GM21529 (cell line): ENCODE results near the gene SMURF2.
"Not testable (repeated sequence)": the region's sequence is repeated elsewhere in the genome, so short reads cannot be mapped to it uniquely, and the experiment has no call there.

ENCODE experiments used
- ATAC-seq: cut with Tn5 transposase; IDR thresholded peaks from one replicate; pipeline ENCODE4 v1.9.1; 2021; ENCODE audit not compliant: unreplicated experiment

SMURF2 gene

DNA sequence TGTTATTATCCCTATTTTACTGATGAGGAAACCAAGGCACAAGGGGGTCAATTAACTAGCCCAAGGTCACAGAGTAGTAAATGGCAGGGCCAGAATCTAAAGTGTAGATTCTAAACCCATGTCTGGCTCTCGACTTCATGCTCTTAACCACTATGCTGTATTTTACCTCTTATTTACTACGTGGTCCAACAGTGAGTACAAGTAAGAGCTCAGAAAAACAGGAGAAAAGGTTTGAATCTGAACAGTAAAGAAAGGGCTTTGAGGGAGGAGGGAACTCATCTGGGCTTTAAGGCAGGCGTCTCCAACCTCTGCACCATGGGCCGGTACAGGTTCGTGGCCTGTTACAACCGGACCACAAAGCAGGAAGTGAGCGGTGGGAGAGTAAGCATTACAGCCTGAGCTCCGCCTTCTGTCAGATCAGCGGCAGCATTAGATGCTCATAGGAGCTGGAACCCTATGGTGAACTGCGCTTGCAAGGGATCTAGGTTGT, 62.9 kb downstream of the SMURF2 start:
- ATAC-seq = peak; percentile 85

DNA sequence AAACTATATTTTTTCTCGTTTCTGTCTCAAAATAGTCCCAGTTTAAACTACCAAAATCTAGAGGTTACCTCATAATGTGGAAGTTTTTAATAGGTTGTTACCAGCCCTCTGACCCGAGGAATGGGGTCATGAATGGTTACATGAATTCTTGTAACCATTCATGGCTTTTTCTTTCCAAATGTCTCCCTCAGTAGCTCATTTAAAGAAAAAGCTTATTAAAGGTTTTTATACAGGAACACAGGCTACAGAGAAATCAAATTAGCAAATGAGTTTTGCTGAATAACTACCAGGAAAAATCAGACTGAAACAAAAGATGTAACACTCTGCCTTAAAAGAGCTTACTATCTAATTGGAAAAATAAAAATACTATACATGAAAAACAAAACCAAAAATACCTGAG, 63.4 kb downstream of the SMURF2 start:
- no peak for ATAC-seq

DNA sequence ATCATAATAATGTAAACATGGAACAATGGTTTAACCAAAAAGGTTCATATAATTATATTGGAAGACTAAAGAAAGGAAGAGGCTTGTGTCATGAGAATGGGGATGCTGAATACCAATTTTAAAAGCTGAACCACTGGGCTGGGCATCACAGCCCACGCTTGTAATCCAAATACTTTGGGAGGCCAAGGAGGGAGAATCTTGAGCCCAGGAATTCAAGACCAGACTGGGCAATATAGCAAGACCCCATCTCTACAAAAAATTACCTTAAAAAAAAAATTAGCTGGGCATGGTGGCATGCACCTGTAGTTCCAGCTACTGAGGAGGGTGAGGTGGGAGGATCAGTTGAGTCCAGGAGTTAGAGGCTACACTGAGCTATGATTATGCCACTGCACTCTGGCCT, 65.1 kb downstream of the SMURF2 start:
- ATAC-seq = no peak

DNA sequence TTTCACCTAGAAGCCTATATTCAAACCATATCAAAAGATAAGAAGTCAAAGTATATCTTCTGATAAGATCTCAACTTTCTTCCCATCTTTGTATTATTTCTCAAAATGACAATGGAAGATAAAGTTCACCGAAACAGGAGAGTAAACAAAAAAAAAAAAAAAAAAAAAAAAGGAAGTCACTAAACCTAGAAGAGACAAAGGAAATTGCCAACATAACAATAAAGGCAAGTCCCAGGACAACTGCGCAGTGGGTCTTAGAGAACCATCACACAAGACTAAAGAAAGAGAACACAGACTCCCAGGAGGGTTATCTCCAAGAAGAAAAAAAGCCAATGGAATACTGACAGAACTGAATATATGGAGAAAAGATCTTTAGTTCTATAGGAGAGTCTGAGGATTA, 65.7 kb downstream of the SMURF2 start:
- ATAC-seq = no peak

DNA sequence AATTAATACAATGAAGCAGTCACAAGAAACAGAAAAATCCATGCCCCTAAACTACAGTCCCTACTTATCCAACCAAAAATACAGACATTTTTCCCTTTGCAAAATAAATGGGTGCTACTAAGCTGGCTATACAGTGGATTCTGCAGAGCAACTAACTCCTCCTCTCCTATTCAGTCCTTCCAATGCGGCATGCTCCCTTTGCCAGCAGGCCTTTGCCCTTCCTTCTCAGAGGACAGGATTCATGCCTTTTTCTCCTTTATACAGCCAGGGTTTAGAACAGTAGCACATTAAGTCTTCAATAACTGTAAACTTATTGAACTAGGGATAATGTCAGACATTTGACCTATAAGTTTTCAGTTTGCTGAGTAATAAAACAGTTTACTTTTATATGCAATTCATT, 70.2 kb downstream of the SMURF2 start:
- ATAC-seq = no peak

DNA sequence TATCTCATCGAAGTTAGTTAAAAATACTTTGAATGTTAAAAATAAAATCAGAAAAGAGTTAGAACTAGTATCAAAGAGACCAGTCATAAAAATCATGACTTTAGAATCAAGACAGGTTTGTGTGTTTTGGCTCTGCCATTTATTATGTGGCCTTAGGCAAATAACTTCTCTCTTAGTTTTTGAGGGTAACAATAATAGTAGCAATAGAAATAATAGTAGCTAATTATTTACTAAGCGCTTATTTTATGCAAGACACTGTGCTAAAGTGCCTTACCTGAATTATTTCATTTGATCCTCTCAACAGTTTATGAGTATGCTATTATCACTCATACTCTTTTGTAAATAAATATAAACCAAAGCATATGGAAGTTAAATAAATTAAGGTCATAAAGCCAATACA, 77.0 kb downstream of the SMURF2 start:
- ATAC-seq = no peak

DNA sequence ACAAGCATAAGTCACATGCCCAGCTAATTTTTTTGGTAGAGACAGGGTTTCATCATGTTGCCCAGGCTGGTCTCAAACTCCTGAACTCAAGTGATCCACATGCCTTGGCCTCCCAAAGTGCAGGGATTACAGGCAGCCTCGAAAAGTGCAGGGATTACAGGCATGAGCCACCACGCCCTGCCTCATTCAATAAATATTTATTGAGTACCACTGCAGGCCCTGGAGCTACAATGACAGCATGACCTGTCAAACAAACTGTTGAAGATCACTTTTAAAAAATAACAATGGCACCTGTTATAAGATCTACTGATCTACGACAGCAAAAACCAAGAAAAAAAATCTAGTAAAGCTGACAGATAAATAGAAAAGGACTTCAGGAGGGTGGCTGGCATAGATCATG, 79.1 kb downstream of the SMURF2 start:
- ATAC-seq = no peak

DNA sequence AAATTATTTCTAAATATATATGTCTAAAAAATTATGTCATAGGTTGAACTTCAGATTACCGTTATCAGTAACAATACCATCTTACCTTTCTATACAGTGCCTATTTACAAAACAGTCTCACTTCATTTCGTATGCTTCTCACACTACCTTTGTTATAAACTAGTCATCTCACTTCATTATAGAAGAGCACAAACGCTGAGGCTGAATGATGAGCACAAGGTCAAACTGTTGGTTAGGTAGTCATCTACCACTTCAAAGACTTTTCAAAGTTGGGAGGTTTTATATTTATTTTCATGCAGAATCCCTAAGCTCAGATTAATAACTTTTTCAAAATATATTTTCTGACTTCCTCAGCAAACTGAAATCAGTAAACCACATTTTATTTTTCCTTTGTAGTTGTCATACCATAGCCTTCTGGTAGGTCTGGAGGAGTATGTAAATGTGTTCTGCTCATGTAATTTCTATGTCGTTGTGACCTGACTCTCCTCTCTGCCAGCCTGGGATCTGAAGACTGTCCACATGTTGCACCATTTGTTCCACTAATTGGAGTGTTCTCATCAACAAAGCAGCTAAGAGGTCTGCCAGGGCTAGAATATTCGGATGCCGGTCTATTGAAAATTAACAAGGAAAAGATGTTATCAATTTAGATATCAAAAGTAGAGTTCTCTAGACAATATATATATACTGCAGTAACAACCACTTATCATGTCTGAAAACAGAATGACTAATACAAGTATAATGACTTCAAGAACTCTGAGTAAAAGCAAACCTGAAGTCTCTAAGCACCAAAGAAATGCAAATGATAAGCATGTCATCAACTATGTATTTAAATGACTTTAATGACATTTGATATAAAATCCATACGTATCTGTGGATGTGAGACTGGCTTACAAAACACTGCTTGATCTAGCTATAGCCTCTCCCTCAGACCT, 81.5 kb downstream of the SMURF2 start:
- no peak for ATAC-seq

DNA sequence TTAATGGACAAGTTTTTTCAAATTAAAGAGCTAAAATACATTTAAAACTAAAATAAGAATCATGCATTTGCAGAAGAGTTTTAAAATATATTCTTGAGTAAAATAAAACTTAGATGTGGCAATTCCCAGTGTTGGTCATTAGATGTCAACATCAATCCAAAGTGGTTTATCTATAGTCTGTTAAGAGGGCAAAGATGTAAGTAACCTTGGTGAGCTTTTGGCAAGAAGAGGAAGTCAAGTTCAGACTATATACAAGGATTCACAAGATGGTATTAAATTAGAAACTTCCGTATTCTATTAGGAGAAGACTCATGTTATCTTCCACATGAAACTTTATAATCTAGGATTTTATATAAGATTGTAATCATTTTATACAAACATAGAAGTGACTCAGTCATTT, 82.2 kb downstream of the SMURF2 start:
- ATAC-seq = no peak

DNA sequence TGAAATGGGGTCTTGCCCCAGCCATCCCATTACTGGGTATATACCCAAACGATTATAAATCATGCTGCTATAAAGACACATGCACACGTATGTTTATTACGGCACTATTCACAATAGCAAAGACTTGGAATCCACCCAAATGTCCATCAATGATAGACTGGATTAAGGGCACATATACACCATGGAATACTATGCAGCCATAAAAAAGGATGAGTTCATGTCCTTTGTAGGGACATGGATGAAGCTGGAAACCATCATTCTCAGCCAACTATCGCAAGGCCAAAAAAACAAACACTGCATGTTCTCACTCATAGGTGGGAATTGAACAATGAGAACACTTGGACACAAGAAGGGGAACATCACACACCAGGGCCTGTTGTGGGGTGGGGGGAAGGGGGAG, 85.1 kb downstream of the SMURF2 start:
- not testable (repeated sequence) for ATAC-seq

DNA sequence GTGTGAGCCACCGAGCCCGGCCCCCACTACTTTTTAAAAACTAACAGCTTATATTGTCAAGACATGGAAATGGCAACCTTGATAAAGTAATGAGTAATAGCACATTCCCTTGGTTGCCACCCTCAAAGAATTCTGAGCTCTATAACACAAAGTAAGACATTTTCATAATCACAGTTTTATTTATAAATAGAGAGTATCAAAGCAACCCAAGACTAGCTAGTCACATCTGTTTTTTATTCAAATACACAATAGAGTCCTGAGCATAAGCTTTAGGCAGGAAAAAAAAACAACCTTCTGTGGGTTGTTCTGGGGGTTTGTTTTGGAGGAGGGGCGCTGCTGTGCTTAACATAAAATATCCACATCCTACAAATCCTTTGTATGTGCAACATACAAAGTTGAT, 86.7 kb downstream of the SMURF2 start:
- ATAC-seq = no peak

DNA sequence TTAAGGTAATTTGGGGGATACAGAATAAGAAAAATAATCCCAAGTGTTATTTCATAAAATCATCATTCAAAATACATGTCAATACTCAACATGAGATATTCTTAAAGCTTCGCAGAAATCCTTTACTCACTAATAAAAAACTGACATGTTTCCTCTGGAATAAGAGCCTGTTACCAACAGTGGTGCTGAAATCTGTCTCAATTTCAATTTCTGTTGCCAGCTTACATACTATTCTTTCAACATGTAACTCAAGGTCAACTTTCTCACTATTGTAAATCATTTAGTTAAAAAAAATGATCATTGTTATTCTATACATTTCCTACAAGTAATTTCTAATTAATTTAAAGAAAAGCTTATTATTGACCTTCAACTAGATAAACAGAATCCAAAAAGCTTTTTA, 87.5 kb downstream of the SMURF2 start:
- no peak for ATAC-seq

DNA sequence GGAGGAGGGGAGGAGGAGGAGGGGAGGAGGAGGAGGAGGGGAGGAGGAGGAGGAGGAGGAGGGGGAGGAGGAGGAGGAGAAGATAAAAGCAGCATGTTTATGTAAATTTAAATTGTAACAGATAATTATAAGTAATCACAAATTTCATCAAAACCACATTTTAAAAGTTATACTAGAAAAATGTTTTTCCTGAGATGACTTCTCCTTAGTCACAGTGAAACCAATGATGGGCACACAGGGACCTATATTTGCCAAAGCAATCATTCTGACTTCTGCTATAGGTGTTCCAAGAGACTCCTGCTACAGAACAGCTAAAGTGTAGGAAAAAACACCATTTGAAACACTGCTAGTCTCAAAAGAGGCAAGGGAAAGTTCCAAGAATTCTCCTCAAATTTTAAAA, 88.9 kb downstream of the SMURF2 start:
- no peak for ATAC-seq

DNA sequence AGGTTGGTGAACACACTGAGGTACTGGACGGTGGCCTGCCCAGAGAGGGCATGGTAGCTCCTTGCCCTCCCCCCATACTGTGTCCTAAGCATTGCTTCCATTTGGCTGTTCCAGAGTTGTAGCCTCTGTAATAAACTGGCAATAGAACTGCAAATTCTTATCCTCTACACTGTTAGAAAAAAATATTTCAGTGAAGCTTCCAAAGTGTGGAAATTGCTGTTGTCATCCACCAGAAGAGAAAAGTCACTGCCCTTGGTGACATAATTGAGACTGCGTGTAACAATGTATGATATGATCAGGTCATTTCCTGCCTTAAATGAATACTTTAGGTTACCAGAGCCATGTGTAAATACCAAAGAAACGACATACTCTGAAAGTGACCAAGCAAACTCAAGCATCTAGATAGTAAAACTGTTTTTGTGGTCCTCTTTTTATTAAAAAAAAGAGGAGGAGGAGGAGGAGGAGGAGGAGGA, 89.4 kb downstream of the SMURF2 start:
- no peak for ATAC-seq

DNA sequence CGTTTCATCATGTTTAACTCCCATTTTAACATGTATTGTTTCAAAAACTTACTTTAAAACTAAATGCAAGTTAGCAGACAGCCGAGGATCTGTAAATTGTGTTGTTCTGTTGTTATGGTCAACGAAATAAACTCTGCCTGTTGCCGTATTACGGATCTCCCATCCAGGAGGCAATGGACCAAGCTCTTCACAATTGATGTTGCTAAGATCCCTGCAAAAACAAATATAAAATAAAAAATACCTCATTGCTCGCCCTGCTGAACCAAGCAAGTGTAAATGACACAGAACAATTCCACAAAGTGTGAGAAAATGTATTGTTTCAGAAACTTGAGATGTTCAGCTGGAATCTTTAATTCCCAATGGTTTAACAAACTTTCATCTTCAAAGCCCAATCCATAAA, 90.4 kb downstream of the SMURF2 start:
- no peak for ATAC-seq

DNA sequence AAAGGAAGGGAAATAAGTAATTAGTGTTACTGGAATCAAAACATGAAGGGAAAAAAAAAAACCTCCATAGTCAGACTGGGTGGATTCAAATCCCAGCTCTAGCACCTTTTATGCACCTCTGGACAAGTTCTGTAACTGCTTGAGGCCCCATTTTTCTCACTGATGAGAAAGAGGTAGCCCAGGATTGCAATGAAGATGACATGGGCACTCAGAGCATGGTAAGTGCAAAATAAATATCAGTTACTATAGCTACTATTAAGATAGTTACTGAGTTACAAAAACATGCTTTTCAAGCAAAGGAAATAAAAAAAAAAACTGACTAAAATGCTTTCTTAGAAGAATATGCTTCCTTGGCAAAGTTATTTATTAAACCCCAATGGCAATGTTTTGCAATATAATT, 96.5 kb downstream of the SMURF2 start:
- ATAC-seq = no peak

DNA sequence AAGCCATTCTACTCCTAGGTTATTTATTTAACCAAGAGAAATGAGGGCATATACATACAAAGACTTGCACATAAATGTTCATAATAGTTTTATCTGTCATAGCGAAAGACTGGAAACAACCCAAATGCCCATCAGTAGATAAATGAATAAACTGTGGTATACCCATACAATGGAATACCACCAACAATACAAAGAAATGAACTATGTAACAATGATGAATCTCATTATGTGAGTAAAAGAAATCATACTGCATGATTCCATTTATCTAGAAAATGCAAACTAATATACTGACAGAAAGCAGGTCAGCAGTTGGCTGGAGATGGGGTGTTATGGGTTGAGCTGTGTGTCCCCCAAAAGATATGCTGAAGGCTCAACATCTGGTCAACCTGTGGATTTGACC, 98.0 kb downstream of the SMURF2 start:
- no peak for ATAC-seq

DNA sequence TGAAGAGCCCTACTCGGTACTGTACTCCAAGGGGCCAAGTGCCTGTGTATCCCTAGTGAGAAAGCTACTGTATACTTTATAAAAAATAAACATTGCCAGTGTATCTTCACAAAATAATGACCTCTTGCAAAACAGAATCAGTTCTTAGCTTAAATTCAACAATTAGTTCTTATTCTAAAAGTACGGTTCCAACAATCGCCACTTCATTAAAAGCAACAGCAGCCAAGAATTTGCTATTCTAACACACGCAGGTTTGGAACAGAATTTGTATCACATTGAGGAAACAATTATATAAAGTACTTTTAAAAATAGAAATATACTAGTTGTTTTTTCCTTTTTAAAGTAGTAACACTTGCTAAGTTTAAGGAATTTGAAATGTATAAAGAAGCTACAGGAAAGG, 106.8 kb downstream of the SMURF2 start:
- ATAC-seq = no peak

DNA sequence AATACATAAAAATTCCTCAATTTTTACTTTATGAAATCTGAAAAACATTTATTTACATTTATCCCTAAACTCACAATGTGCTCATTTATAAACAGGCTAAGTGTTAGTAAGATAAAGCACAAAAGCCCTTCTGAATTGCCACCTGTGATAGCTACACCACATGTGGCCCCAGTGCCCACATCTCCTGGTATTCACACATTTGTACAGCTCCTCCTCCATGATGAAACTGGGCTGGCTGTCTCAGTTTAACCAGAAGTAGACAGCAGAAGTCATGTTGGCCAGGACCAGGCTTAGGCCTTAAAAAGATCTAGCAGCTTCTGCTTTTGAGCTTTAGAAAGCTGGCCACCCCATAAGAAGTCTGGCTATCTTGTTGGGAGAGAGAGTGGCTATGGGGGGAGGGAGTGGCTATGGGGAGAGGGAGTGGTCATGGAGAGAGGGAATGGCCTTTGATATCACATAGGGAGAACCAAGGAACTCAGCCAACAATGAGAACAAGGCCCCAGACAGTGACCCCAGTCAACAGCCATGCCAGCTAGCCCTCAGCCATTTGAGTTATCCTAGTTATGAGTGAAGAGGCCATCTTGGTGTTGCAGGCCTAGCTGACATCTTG, 108.0 kb downstream of the SMURF2 start:
- ATAC-seq = no peak

DNA sequence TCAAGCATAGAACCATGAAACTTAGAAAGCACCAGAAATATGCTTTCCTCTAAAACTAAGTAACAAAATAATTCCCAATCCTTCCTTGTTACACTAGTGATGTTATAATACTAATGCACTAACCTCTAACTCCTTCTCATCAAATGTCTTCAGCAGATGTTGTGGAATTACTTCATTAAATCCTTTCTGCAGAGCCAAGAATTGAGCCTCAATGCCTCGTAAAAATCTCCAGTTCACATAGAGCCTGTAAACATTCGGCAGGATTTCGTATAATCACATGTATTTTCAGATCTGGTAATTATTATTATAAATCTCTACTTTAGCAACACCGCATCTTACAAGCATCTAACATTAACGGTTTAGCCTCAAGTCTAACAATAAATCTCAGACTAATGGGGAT, 110.6 kb downstream of the SMURF2 start:
- ATAC-seq = no peak

DNA sequence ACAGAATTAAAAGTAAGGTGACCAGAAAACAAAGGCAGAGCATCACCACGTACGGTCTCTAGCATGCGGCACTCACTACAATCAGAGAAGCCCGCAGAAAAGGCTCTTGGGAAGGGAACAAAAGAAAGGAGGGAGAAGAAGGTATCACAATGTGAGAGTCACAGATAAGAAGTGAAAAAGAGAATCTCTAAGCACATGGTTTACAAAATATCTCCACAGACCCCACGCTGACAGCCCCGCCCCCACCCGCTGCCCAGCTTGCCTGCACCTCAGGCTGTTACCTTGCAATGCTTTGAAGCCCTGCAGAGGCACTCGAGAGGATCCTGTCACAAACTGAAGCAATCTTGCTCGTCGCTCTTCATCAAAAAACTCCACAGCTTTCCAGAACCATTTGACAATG, 114.8 kb downstream of the SMURF2 start:
- ATAC-seq = no peak

DNA sequence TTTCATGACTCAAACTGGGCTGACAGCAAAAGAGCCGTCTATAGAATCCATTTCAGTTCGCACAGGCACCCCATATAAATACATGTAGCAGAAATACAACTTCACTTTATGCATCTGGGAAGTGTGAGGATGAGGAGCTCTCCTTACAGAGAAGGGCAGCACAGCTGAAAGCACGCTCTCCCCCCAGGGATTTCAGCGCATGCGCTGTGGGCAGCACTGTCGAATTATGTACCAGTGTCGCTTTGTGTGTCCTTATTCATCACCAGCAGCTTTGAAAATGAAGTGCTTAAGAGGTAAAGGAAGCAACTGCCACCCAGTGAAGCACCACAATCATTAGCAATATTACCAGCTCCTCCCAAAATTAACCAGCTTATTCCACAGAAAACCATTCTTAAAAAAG, 115.4 kb downstream of the SMURF2 start:
- ATAC-seq = no peak
